ENCODE data around the gene HEXIM1. TPM values are rescaled to one million over a fixed set of nuclear protein-coding genes. Genes with fewer than 3 reads are reported as not detected.

Gene HEXIM1
- total RNA-seq, 4 donors from 2014 or later, result 20.9 to 32.7 (median 25.0) TPM

- TF ChIP-seq, protein P1, sequence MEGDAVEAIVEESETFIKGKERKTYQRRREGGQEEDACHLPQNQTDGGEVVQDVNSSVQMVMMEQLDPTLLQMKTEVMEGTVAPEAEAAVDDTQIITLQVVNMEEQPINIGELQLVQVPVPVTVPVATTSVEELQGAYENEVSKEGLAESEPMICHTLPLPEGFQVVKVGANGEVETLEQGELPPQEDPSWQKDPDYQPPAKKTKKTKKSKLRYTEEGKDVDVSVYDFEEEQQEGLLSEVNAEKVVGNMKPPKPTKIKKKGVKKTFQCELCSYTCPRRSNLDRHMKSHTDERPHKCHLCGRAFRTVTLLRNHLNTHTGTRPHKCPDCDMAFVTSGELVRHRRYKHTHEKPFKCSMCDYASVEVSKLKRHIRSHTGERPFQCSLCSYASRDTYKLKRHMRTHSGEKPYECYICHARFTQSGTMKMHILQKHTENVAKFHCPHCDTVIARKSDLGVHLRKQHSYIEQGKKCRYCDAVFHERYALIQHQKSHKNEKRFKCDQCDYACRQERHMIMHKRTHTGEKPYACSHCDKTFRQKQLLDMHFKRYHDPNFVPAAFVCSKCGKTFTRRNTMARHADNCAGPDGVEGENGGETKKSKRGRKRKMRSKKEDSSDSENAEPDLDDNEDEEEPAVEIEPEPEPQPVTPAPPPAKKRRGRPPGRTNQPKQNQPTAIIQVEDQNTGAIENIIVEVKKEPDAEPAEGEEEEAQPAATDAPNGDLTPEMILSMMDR (IDR thresholded peaks at IDR 0.05), result no peak
- no peak for TF ChIP-seq POLR2A (IDR thresholded peaks at IDR 0.05)
These were observed 41.7 kb upstream of the HEXIM1 start for GRCh38 chr17:45106582-45106981.

DNA sequence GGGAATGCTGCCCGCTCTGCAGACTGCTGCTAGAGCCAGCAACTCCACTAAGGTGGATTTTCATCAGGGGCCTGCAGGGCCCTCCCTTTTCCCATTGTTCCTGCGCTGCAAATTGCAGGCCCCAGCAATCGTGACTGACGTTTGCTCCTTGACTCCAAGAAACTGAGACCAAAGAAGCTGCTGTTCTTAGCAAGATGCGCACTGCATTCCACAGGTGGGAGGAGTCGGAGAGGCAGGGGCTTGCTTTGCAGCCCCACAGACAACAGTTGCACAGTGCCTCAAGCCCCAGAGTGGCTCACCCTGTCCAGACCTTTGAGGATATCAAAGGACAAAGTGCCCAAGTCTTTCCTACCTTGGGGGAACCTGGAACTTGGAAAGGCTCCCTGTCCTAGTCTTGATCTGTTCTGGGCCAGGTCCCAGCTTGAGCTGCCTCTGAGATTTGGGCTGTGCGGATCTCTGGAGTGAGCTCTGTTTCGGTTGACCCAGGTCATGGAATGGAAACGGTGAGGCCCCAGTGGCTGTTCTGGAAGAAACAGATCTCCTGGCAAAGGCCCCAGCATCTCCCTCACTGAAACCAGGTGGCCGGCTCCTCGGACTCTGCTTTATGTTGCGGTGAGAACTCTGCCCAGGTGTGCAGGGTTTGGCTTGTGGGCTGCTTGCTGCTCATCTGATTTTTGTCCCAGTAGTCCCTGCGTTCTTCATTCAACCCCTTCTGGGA, 40.8 kb upstream of the HEXIM1 start:
- intact Hi-C loops (cut with DNase I; ENCODE audit: low total_unique reads), result loop anchor here (10.0 kb wide), 1 partner anchor 193 kb away; the partner anchor contains the start of gene GFAP
- no peak for DNase-seq (ENCODE audit: low spot score in 2 of 2)
- TF ChIP-seq POLR2A (IDR thresholded peaks at IDR 0.05), result no peak
- TF ChIP-seq, protein P1 (IDR thresholded peaks at IDR 0.05), result no peak
- WGBS, 2 donors, result 73 to 79% methylated on average over 12 to 13 of the region's 13 CpGs
- H3K4me3 ChIP-seq (ENCODE audit: low read depth, poor library complexity, severe bottlenecking), result no peak overlapping the region

More at GRCh38 chr17:45106582-45106981, 41.7 kb upstream of the HEXIM1 start:
- DNase-seq (ENCODE audit: low spot score in 2 of 2), result no peak
- no peak overlapping the region for H3K4me3 ChIP-seq (ENCODE audit: low read depth, poor library complexity, severe bottlenecking)
- intact Hi-C loops (cut with DNase I; ENCODE audit: low total_unique reads), result loop anchor here (10.0 kb wide), 1 partner anchor 192 kb away; the partner anchor contains the start of gene GFAP
- WGBS, 2 donors, result 71 to 73% methylated on average over 5 of the region's 5 CpGs

DNA sequence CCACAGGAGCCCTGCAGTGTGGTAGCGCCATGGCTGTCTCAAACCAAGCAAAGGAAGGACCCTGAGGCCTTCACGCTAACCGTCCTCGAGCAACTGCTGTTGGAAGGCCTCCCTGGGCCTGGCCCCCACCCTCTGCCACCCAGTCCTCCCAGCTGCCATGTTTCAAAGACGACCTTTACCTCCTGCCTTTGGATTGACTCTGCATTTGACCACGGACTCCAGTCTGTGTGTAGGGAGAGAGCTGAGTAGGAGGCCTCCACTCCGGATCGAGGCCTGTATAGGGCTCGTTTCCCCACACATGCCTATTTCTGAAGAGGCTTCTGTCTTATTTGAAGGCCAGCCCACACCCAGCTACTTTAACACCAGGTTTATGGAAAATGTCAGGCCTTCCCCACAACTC, 40.2 kb upstream of the HEXIM1 start:
- TF ChIP-seq, protein P1 (IDR thresholded peaks at IDR 0.05), result no peak
- TF ChIP-seq POLR2A (IDR thresholded peaks at IDR 0.05), result no peak
- no peak for DNase-seq (ENCODE audit: low spot score in 2 of 2)
- 71 to 77% methylated on average over 9 of the region's 9 CpGs for WGBS, 2 donors
- no peak overlapping the region for H3K4me3 ChIP-seq (ENCODE audit: low read depth, poor library complexity, severe bottlenecking)
- intact Hi-C loops (cut with DNase I; ENCODE audit: low total_unique reads), result loop anchor here (10.0 kb wide), 1 partner anchor 193 kb away; the partner anchor contains the start of gene GFAP

- intact Hi-C loops (cut with DNase I; ENCODE audit: low total_unique reads), result loop anchor here (10.0 kb wide), 1 partner anchor 194 kb away; the partner anchor contains the start of gene GFAP
- no peak for DNase-seq (ENCODE audit: low spot score in 2 of 2)
- WGBS, 2 donors, result 77 to 81% methylated on average over 10 to 12 of the region's 12 CpGs
- no peak for TF ChIP-seq POLR2A (IDR thresholded peaks at IDR 0.05)
- TF ChIP-seq, protein P1 (IDR thresholded peaks at IDR 0.05), result no peak
- H3K4me3 ChIP-seq (ENCODE audit: low read depth, poor library complexity, severe bottlenecking), result no peak overlapping the region
These were observed 39.4 kb upstream of the HEXIM1 start for GRCh38 chr17:45108595-45109521.

- intact Hi-C loops (cut with DNase I; ENCODE audit: low total_unique reads), result no loop called here
- no peak for DNase-seq (ENCODE audit: low spot score in 2 of 2)
- no peak overlapping the region for H3K4me3 ChIP-seq (ENCODE audit: low read depth, poor library complexity, severe bottlenecking)
- WGBS, 2 donors, result 32 to 34% methylated on average over 12 to 16 of the region's 16 CpGs
- no peak for TF ChIP-seq POLR2A (IDR thresholded peaks at IDR 0.05)
- TF ChIP-seq, protein P1 (IDR thresholded peaks at IDR 0.05), result no peak
These were observed 37.3 kb upstream of the HEXIM1 start for GRCh38 chr17:45110676-45111611.

Measured in lower leg skin (tissue), 4 donors.